SK-N-SH (cell line): Measurements from ENCODE around the gene LRRC32.
"Not testable (repeated sequence)": the region's sequence is repeated elsewhere in the genome, so short reads cannot be mapped to it uniquely, and the experiment has no call there.

Source experiments
- CHD2 ChIP-seq: fragments of 150-350 bp; IDR thresholded peaks from 2 replicates; pipeline ENCODE4 v1.6.1; 2018; ENCODE audit warnings: low read length; ENCODE audit not compliant: partially characterized antibody
- CTCF ChIP-seq: fragments of 200-600 bp; sonication (generic); IDR thresholded peaks from 2 replicates; pipeline ENCODE4 v1.6.1; 2017; ENCODE audit warnings: antibody characterized with exemption, mild to moderate bottlenecking, moderate library complexity

- TF ChIP-seq CTCF, CHD2: not testable (repeated sequence)
These were observed 50.7 kb downstream of the LRRC32 start for GRCh38 chr11:76619801-76620200.
